PFSK-1 (cell line): ENCODE measurements around the gene ACER3.

Source experiments
- FOXP2 ChIP-seq: optimal IDR thresholded peaks from 2 replicates; pipeline ENCODE3; 2011; ENCODE audit warnings: borderline replicate concordance, control low read depth, inconsistent platforms; ENCODE audit not compliant: insufficient read depth; ENCODE audit errors: extremely low read length, extremely low read depth
- POLR2AphosphoS5 ChIP-seq: IDR thresholded peaks from 2 replicates; pipeline ENCODE4 v1.6.1; 2012; ENCODE audit warnings: low read depth, mild to moderate bottlenecking, control low read depth, low read length, moderate library complexity
- REST ChIP-seq, 2 experiments: IDR thresholded peaks; 2 replicates each; pipeline versions ENCODE4 v1.6.1 to v1.8.0; 2011 to 2012; ENCODE audit warnings: low read depth in 2 of 2, low read length in 2 of 2, control low read depth in 1 of 2, inconsistent platforms in 1 of 2, mild to moderate bottlenecking in 1 of 2, moderate library complexity in 1 of 2; ENCODE audit not compliant: insufficient read depth in 1 of 2
- SIN3A ChIP-seq: IDR thresholded peaks from 2 replicates; pipeline ENCODE4 v1.6.1; 2012; ENCODE audit warnings: mild to moderate bottlenecking, low read length, moderate library complexity, borderline replicate concordance; ENCODE audit not compliant: insufficient read depth
- TAF1 ChIP-seq: IDR thresholded peaks from 2 replicates; pipeline ENCODE4 v1.6.1; 2012; ENCODE audit warnings: low read length, control low read depth, borderline replicate concordance; ENCODE audit not compliant: insufficient read depth

ACER3 gene

GRCh38 chr11:76897233-76897632 lies 36.5 kb downstream of the ACER3 start:
- TF ChIP-seq SIN3A (no peak), TAF1 (no peak), FOXP2 (no peak), REST (IDR thresholded peaks at IDR 0.05; ENCODE audit: insufficient read depth in 1 of 2, low read depth in 2 of 2, low read length in 2 of 2) (no peak), POLR2AphosphoS5 (no peak)

- TF ChIP-seq TAF1 = no peak
- TF ChIP-seq REST (IDR thresholded peaks at IDR 0.05; ENCODE audit: insufficient read depth in 1 of 2, low read depth in 2 of 2, low read length in 2 of 2) = no peak
- no peak for TF ChIP-seq FOXP2
- TF ChIP-seq SIN3A = no peak
- no peak for TF ChIP-seq POLR2AphosphoS5
Observed at GRCh38 chr11:76901144-76901543, 40.4 kb downstream of the ACER3 start.

- TF ChIP-seq FOXP2 (no peak), REST (IDR thresholded peaks at IDR 0.05; ENCODE audit: insufficient read depth in 1 of 2, low read depth in 2 of 2, low read length in 2 of 2) (no peak), SIN3A (no peak), TAF1 (no peak), POLR2AphosphoS5 (no peak)
Observed at GRCh38 chr11:76902121-76903014, 41.6 kb downstream of the ACER3 start.

- TF ChIP-seq FOXP2 (no peak), REST (IDR thresholded peaks at IDR 0.05; ENCODE audit: insufficient read depth in 1 of 2, low read depth in 2 of 2, low read length in 2 of 2) (no peak), POLR2AphosphoS5 (no peak), SIN3A (no peak), TAF1 (no peak)
Observed at GRCh38 chr11:76903325-76903724, 42.6 kb downstream of the ACER3 start.
